SJSA1 (cell line): ENCODE results near the gene SPTB. TPM values are rescaled to one million over a fixed set of nuclear protein-coding genes. Genes with fewer than 3 reads are reported as not detected.

Experiments used
- DNase-seq, 2 experiments: peaks; one replicate each; pipeline ENCODE4 v3.0.0-alpha.2; 2015 to 2020; ENCODE audit warnings: low spot score in 2 of 2, low read depth in 1 of 2
- H3K27ac ChIP-seq: fragments of 250-450 bp; sonication (Bioruptor Pico); 2 replicates; pipeline ENCODE4 v1.5.1; 2020; ENCODE audit warnings: mild to moderate bottlenecking, moderate library complexity
- H3K27me3 ChIP-seq: fragments of 250-450 bp; sonication (Bioruptor Pico); replicated peaks from 2 replicates; pipeline ENCODE4 v1.5.1; 2020; ENCODE audit warnings: mild to moderate bottlenecking, moderate library complexity
- H3K36me3 ChIP-seq: fragments of 250-450 bp; sonication (Bioruptor Pico); 2 replicates; pipeline ENCODE4 v1.5.1; 2020; ENCODE audit warnings: mild to moderate bottlenecking
- H3K4me1 ChIP-seq: fragments of 250-450 bp; sonication (Bioruptor Pico); replicated peaks from 2 replicates; pipeline ENCODE4 v1.6.1; 2021; ENCODE audit warnings: mild to moderate bottlenecking
- H3K4me3 ChIP-seq: fragments of 250-450 bp; sonication (Bioruptor Pico); 2 replicates; pipeline ENCODE4 v1.5.1; 2020; ENCODE audit warnings: mild to moderate bottlenecking
- H3K9me3 ChIP-seq: fragments of 250-450 bp; sonication (Bioruptor Pico); replicated peaks from 2 replicates; pipeline ENCODE4 v1.5.1; 2020; ENCODE audit warnings: mild to moderate bottlenecking
- total RNA-seq: library from RNA; depleted of rRNA; stranded (reverse); fragments of >200 nt; shearing (Covaris generic); gene quantifications from 2 replicates; pipeline ENCODE4 v1.2.3, GENCODE V29; 2014

The SPTB gene
- total RNA-seq, 1 experiment from 2014 or later = 1.1 TPM

- no peaks in the 10 kb centered on the region for H3K9me3 ChIP-seq
- DNase-seq = no peak
- no peak overlapping the region for H3K4me3 ChIP-seq
- peaks cover 5% of the 10 kb centered on the region; the same call in 1 of the 2 replicates for H3K4me1 ChIP-seq
- no peaks in the 10 kb centered on the region for H3K27me3 ChIP-seq
- no peak overlapping the region for H3K27ac ChIP-seq
- peaks cover 96% of the 10 kb centered on the region for H3K36me3 ChIP-seq
These were observed 138.5 kb downstream of the SPTB start for GRCh38 chr14:64741200-64741599.

- H3K4me1 ChIP-seq = no peaks in the 10 kb centered on the region
- no peak for DNase-seq
- no peak overlapping the region for H3K4me3 ChIP-seq
- H3K27me3 ChIP-seq = no peaks in the 10 kb centered on the region
- H3K9me3 ChIP-seq = no peaks in the 10 kb centered on the region
- no peak overlapping the region for H3K27ac ChIP-seq
- peaks cover 92% of the 10 kb centered on the region for H3K36me3 ChIP-seq
These were observed 141.4 kb downstream of the SPTB start for GRCh38 chr14:64738281-64738804.

- no peak for DNase-seq
- Histone ChIP-seq H3K4me3 (no peak overlapping the region), H3K9me3 (no peaks in the 10 kb centered on the region), H3K4me1 (no peaks in the 10 kb centered on the region), H3K36me3 (peaks cover 89% of the 10 kb centered on the region), H3K27ac (no peak overlapping the region), H3K27me3 (no peaks in the 10 kb centered on the region)
These were observed 142.1 kb downstream of the SPTB start for GRCh38 chr14:64737391-64738280.

GRCh38 chr14:64736271-64737169 lies 143.2 kb downstream of the SPTB start:
- DNase-seq = no peak
- no peak overlapping the region for H3K4me3 ChIP-seq
- H3K27me3 ChIP-seq = no peaks in the 10 kb centered on the region
- H3K36me3 ChIP-seq = peaks cover 89% of the 10 kb centered on the region
- no peak overlapping the region for H3K27ac ChIP-seq
- H3K9me3 ChIP-seq = no peaks in the 10 kb centered on the region
- H3K4me1 ChIP-seq = no peaks in the 10 kb centered on the region

- H3K9me3 ChIP-seq = no peaks in the 10 kb centered on the region
- no peaks in the 10 kb centered on the region for H3K27me3 ChIP-seq
- no peaks in the 10 kb centered on the region for H3K4me1 ChIP-seq
- peaks cover 89% of the 10 kb centered on the region for H3K36me3 ChIP-seq
- no peak overlapping the region for H3K27ac ChIP-seq
- DNase-seq = no peak
- no peak overlapping the region for H3K4me3 ChIP-seq
These were observed 144.7 kb downstream of the SPTB start for GRCh38 chr14:64734990-64735389.

- no peak overlapping the region for H3K27ac ChIP-seq
- H3K36me3 ChIP-seq = peaks cover 92% of the 10 kb centered on the region
- no peaks in the 10 kb centered on the region for H3K27me3 ChIP-seq
- H3K4me1 ChIP-seq = no peaks in the 10 kb centered on the region
- no peak overlapping the region for H3K4me3 ChIP-seq
- H3K9me3 ChIP-seq = no peaks in the 10 kb centered on the region
- DNase-seq = no peak
These were observed 145.8 kb downstream of the SPTB start for GRCh38 chr14:64733899-64734298.

GRCh38 chr14:64733321-64733720 lies 146.4 kb downstream of the SPTB start:
- H3K27ac ChIP-seq = no peak overlapping the region
- no peak overlapping the region for H3K4me3 ChIP-seq
- H3K27me3 ChIP-seq = no peaks in the 10 kb centered on the region
- no peaks in the 10 kb centered on the region for H3K9me3 ChIP-seq
- no peak for DNase-seq
- H3K36me3 ChIP-seq = peaks cover 92% of the 10 kb centered on the region
- no peaks in the 10 kb centered on the region for H3K4me1 ChIP-seq

GRCh38 chr14:64732536-64733120 lies 147.1 kb downstream of the SPTB start:
- Histone ChIP-seq H3K36me3 (peaks cover 92% of the 10 kb centered on the region), H3K4me3 (no peak overlapping the region), H3K4me1 (no peaks in the 10 kb centered on the region), H3K9me3 (no peaks in the 10 kb centered on the region), H3K27ac (no peak overlapping the region), H3K27me3 (no peaks in the 10 kb centered on the region)
- no peak for DNase-seq

- Histone ChIP-seq H3K4me1 (peaks cover under 1% of the 10 kb centered on the region; the same call in 1 of the 2 replicates), H3K4me3 (no peak overlapping the region), H3K27ac (no peak overlapping the region), H3K36me3 (peaks cover 89% of the 10 kb centered on the region), H3K9me3 (no peaks in the 10 kb centered on the region), H3K27me3 (no peaks in the 10 kb centered on the region)
- DNase-seq = no peak
These were observed 147.6 kb downstream of the SPTB start for GRCh38 chr14:64732066-64732465.

- H3K36me3 ChIP-seq = peaks cover 85% of the 10 kb centered on the region
- H3K9me3 ChIP-seq = no peaks in the 10 kb centered on the region
- H3K4me1 ChIP-seq = peaks cover 10% of the 10 kb centered on the region
- H3K27me3 ChIP-seq = no peaks in the 10 kb centered on the region
- DNase-seq = no peak
- no peak overlapping the region for H3K4me3 ChIP-seq
- no peak overlapping the region for H3K27ac ChIP-seq
These were observed 148.5 kb downstream of the SPTB start for GRCh38 chr14:64731141-64731581.

GRCh38 chr14:64730681-64731080 lies 149.0 kb downstream of the SPTB start:
- no peaks in the 10 kb centered on the region for H3K9me3 ChIP-seq
- H3K27me3 ChIP-seq = no peaks in the 10 kb centered on the region
- DNase-seq = no peak
- H3K27ac ChIP-seq = no peak overlapping the region
- peaks cover 82% of the 10 kb centered on the region for H3K36me3 ChIP-seq
- H3K4me3 ChIP-seq = no peak overlapping the region
- H3K4me1 ChIP-seq = peaks cover 14% of the 10 kb centered on the region

GRCh38 chr14:64730061-64730440 lies 149.7 kb downstream of the SPTB start:
- no peak for DNase-seq
- H3K4me3 ChIP-seq = no peak overlapping the region
- H3K4me1 ChIP-seq = peaks cover 21% of the 10 kb centered on the region
- H3K27ac ChIP-seq = no peak overlapping the region
- H3K9me3 ChIP-seq = no peaks in the 10 kb centered on the region
- peaks cover 78% of the 10 kb centered on the region for H3K36me3 ChIP-seq
- no peaks in the 10 kb centered on the region for H3K27me3 ChIP-seq

- Histone ChIP-seq H3K27ac (no peak overlapping the region), H3K4me3 (no peak overlapping the region), H3K36me3 (peaks cover 77% of the 10 kb centered on the region), H3K27me3 (no peaks in the 10 kb centered on the region), H3K9me3 (no peaks in the 10 kb centered on the region), H3K4me1 (peaks cover 26% of the 10 kb centered on the region)
- DNase-seq = no peak
These were observed 150.2 kb downstream of the SPTB start for GRCh38 chr14:64729386-64730060.
